Measurements from ENCODE around the gene EPO. TPM values are rescaled to one million over a fixed set of nuclear protein-coding genes. Genes with fewer than 3 reads are reported as not detected.

The EPO gene
- total and polyA plus RNA-seq, 2 of the 8 experiments (the other 6 are each of a cell fraction or from before 2014, with no cell fraction given), result 0.42 to 0.95 TPM

- POLR2A ChIA-PET (ENCODE audit: partially characterized antibody), result interaction anchor here (0.7 to 14.3 kb wide), 9 partner anchors 9 to 186 kb away, joined by 3 to 257 read pairs (median 4); partner anchors contain the start of genes GNB2, POP7 and SRRT
- peaks cover 19 to 61% of the 10 kb centered on the region in 2 experiments for H3K79me2 ChIP-seq (ENCODE audit: control insufficient read depth in 1 of 2, insufficient read depth in 2 of 2, low read length in 2 of 2)
- WGBS, 2 experiments (ENCODE audit: extremely low coverage in 1 of 2, insufficient coverage in 1 of 2, insufficient read length in 1 of 2, insufficient replicate concordance in 2 of 2, low coverage in 1 of 2, low lambda C conversion rate in 2 of 2, missing lambda C conversion rate in 1 of 2), result 86% methylated on average over 12 of the region's 16 CpGs; no CpG with 5 or more reads in 1 of the 2 experiments
These were observed 31.9 kb upstream of the EPO start for GRCh38 chr7:100688326-100688860.

More at GRCh38 chr7:100688326-100688860, 31.9 kb upstream of the EPO start:
- Histone ChIP-seq H3K9me3 (ENCODE audit: insufficient read depth in 2 of 2, low read depth in 1 of 2, low read length in 1 of 2) (no peaks in the 10 kb centered on the region), H2BK15ac (ENCODE audit: low read length) (no peak overlapping the region), H3K27me3 (replicated peaks in 1 of 4; ENCODE audit: control insufficient read depth in 3 of 4, extremely low read depth in 1 of 4, insufficient read depth in 3 of 4, low read length in 3 of 4) (no peaks in the 10 kb centered on the region), H3K4ac (replicated peaks; ENCODE audit: insufficient read length, low read depth, low read length) (no peak overlapping the region), H2BK12ac (ENCODE audit: low read depth, low read length) (no peak overlapping the region), H2AK5ac (ENCODE audit: low read depth, low read length) (no peak overlapping the region), H2AFZ (ENCODE audit: low read length) (no peak overlapping the region), H3K4me1 (replicated peaks in 1 of 4; ENCODE audit: control insufficient read depth in 3 of 4, insufficient read depth in 4 of 4, low read length in 3 of 4) (peaks cover 0 to 18% (median 11%) of the 10 kb centered on the region in 4 experiments; a peak in 6 of 7 replicates), H2BK20ac (ENCODE audit: low read length) (no peak overlapping the region), H3K9ac (replicated peaks in 1 of 4; ENCODE audit: extremely low read depth in 1 of 4, low read depth in 3 of 4, low read length in 3 of 4) (no peak overlapping the region; a peak in 1 of 7 replicates), H3K4me2 (ENCODE audit: insufficient read depth in 1 of 2, low read depth in 2 of 2, low read length in 2 of 2) (no peak overlapping the region), H3K27ac (ENCODE audit: low read depth, low read length) (no peak overlapping the region; the same call in 1 of the 2 replicates), H3K4me3 (ENCODE audit: extremely low read depth in 1 of 4, insufficient read depth in 2 of 4, low read depth in 3 of 4, low read length in 4 of 4) (no peak overlapping the region), H3K18ac (ENCODE audit: extremely low read depth, low read length) (no peak overlapping the region), H4K8ac (ENCODE audit: extremely low read depth, insufficient read depth, low read length) (no peak overlapping the region), H3K14ac (ENCODE audit: insufficient read length) (no peak overlapping the region), H2BK120ac (replicated peaks; ENCODE audit: low read depth, low read length) (no peak overlapping the region), H3K79me1 (ENCODE audit: low read depth, low read length) (peaks cover 14% of the 10 kb centered on the region), H4K91ac (replicated peaks; ENCODE audit: insufficient read length, low read length) (no peak overlapping the region), H4K5ac (ENCODE audit: insufficient read length, low read depth, low read length) (no peak overlapping the region), H3K23me2 (ENCODE audit: low read depth, low read length) (peaks cover 15% of the 10 kb centered on the region), H3K56ac (replicated peaks; ENCODE audit: insufficient read length, low read depth, low read length) (no peak overlapping the region), H3K23ac (ENCODE audit: insufficient read length) (no peak overlapping the region), H4K20me1 (replicated peaks in 1 of 2; ENCODE audit: control insufficient read depth in 1 of 2, insufficient read depth in 2 of 2, low read length in 2 of 2) (peaks cover 30 to 56% of the 10 kb centered on the region in 2 experiments), H3K36me3 (ENCODE audit: control insufficient read depth in 2 of 4, insufficient read depth in 4 of 4, low read length in 3 of 4) (peaks cover 29 to 61% (median 49%) of the 10 kb centered on the region in 4 experiments), H2BK5ac (ENCODE audit: low read depth, low read length) (no peak overlapping the region; the same call in 1 of the 2 replicates)
- FAIRE-seq (no peak), DNase-seq (ENCODE audit: low read depth in 1 of 2, low spot score in 2 of 2) (no peak)
- CTCF ChIA-PET (ENCODE audit: partially characterized antibody), result interaction anchor here (0.9 to 20.7 kb wide), 5 partner anchors 9 to 74 kb away, joined by 3 to 254 read pairs (median 65); partner anchors contain the start of genes MOSPD3 and POP7
- TF ChIP-seq POLR2A (IDR thresholded peaks at IDR 0.05; ENCODE audit: control extremely low read depth in 1 of 2, low read depth in 2 of 2, low read length in 2 of 2) (0 out of 3 replicates have a peak, but pooled peaks of 1 of the 2 experiments have one; percentile 12), ZNF274 (IDR thresholded peaks at IDR 0.05; ENCODE audit: borderline replicate concordance, extremely low read depth, low read length) (no peak)

Data from H1 (cell line).